ENCODE data around the gene ZKSCAN4. TPM values are rescaled to one million over a fixed set of nuclear protein-coding genes. Genes with fewer than 3 reads are reported as not detected.

The ZKSCAN4 gene
- polyA plus RNA-seq, 6 donors from 2014 or later, result 4.5 to 8.7 (median 5.1) TPM; not detected in 1

DNA sequence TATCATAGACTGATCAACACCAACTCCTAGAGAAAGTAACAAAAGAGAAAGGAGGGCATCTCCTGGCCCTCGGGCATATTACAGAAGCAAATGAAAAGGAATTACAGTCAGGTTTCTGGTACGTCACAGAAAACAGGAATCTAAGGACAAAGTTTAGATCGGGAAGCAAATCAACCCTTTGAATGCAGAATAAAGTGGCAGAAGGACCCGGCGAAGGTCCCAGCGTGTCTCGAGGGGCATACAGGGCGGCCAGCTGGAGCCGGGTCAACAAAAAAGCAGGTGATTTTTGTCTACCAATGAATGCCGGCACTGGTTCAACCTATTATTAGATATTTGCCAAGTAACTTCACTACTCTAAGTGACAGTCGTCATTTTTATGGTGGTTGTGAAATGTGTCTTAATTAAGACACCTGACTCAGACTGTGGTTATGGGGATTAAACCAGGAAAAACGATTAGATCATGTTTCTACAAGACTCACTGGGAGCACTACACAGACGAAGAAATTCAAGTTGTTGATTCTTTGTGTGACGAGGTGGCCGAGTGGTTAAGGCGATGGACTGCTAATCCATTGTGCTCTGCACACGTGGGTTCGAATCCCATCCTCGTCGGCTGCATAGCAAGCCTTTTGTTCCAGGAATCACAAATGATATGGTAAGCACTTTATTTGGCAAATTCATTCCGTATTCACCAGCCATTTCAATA, 39.4 kb downstream of the ZKSCAN4 start:
- Mint-ChIP-seq H3K27ac (peak overlapping the region in 2 of 6 donors; percentile 12 to 59), H3K27me3 (peaks cover 75 to 91% (median 84%) of the 10 kb centered on the region in 3 donors), H3K4me3 (peak overlapping the region; percentile 24 to 76 (median 55)), H3K9me3 (peaks cover 0 to 33% (median 14%) of the 10 kb centered on the region in 7 donors), H3K36me3 (peaks cover 6 to 18% of the 10 kb centered on the region in 2 donors), H3K4me1 (peaks cover 21 to 22% (median 21%) of the 10 kb centered on the region in 3 donors)
- ATAC-seq (ENCODE audit: low read depth in 2 of 2) (peak in 1 of 2 donors; percentile 20), DNase-seq (no peak)

- Mint-ChIP-seq H3K9me3 (peaks cover 0 to 40% (median 20%) of the 10 kb centered on the region in 7 donors), H3K4me1 (peaks cover 24 to 28% (median 26%) of the 10 kb centered on the region in 3 donors), H3K36me3 (peaks cover 13 to 23% of the 10 kb centered on the region in 2 donors), H3K4me3 (peak overlapping the region; percentile 24 to 76 (median 55)), H3K27me3 (peaks cover 79 to 93% (median 87%) of the 10 kb centered on the region in 3 donors), H3K27ac (peak overlapping the region in 3 of 6 donors; percentile 12 to 59 (median 56))
- DNase-seq (no peak), ATAC-seq (ENCODE audit: low read depth in 2 of 2) (peak; percentile 27 to 28)
These were observed 40.1 kb downstream of the ZKSCAN4 start for GRCh38 chr6:28211840-28212509.

GRCh38 chr6:28209753-28210535, 42.1 kb downstream of the ZKSCAN4 start:
- no peak overlapping the region for H3K4me3 Mint-ChIP-seq
- peaks cover 24 to 29% (median 26%) of the 10 kb centered on the region in 3 donors for H3K4me1 Mint-ChIP-seq
- peaks cover 76 to 93% (median 85%) of the 10 kb centered on the region in 3 donors for H3K27me3 Mint-ChIP-seq
- no peak overlapping the region for H3K27ac Mint-ChIP-seq
- ATAC-seq (ENCODE audit: low read depth in 2 of 2) (no peak), DNase-seq (no peak)
- peaks cover under 1 to 61% (median 26%) of the 10 kb centered on the region in 7 donors for H3K9me3 Mint-ChIP-seq
- peaks cover 13 to 20% of the 10 kb centered on the region in 2 donors for H3K36me3 Mint-ChIP-seq

GRCh38 chr6:28208111-28208659, 43.9 kb downstream of the ZKSCAN4 start:
- no peak for ATAC-seq (ENCODE audit: low read depth in 2 of 2)
- Mint-ChIP-seq H3K4me1 (peaks cover 24 to 29% (median 26%) of the 10 kb centered on the region in 3 donors), H3K27ac (peak overlapping the region in 2 of 6 donors; percentile 41 to 90), H3K27me3 (peaks cover 68 to 81% (median 80%) of the 10 kb centered on the region in 3 donors), H3K9me3 (peaks cover 3 to 77% (median 38%) of the 10 kb centered on the region in 7 donors), H3K36me3 (peaks cover 17 to 23% of the 10 kb centered on the region in 2 donors), H3K4me3 (peak overlapping the region; percentile 19 to 83 (median 73))
- DNase-seq, result no peak

GRCh38 chr6:28207510-28208110, 44.5 kb downstream of the ZKSCAN4 start:
- H3K4me3 Mint-ChIP-seq, result peak overlapping the region; percentile 19 to 83 (median 76)
- H3K4me1 Mint-ChIP-seq, result peaks cover 23 to 26% (median 23%) of the 10 kb centered on the region in 3 donors
- peaks cover 3 to 81% (median 39%) of the 10 kb centered on the region in 7 donors for H3K9me3 Mint-ChIP-seq
- ATAC-seq (ENCODE audit: low read depth in 2 of 2), result peak; percentile 41 to 50
- H3K27ac Mint-ChIP-seq, result peak overlapping the region in 3 of 6 donors; percentile 41 to 90 (median 53)
- H3K27me3 Mint-ChIP-seq, result peaks cover 62 to 75% (median 75%) of the 10 kb centered on the region in 3 donors
- peaks cover 17 to 22% of the 10 kb centered on the region in 2 donors for H3K36me3 Mint-ChIP-seq
- no peak for DNase-seq

DNA sequence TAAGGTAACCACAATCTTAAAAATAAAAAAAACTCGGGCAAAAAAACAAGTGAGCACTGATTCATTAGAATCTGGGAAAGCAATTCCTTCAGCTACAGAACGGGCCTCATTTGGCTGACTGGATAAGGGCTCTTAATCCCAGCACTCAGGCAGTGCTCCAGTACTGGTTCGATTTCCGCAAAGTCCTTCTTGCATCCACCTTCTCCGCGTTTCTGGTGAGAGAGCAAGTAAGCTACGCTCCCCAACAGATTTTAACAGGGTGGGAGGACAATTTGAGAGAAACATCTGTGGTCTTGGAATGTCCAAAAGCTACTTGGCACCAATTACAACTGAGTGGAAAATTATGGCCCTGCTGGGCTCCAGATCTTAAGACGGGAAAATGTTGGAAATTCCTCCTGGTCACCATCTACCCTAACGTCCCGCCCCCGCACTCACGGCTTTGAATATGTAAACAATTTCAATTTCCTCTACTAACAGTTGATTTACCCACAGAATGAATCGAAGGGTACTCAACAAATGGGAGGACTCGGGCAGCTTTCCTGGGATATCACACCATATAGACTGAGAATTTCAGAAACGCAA, 45.0 kb downstream of the ZKSCAN4 start:
- DNase-seq, result no peak
- peaks cover 16 to 17% of the 10 kb centered on the region in 2 donors for H3K36me3 Mint-ChIP-seq
- peaks cover 3 to 84% (median 37%) of the 10 kb centered on the region in 7 donors for H3K9me3 Mint-ChIP-seq
- peak overlapping the region in 1 of 6 donors; percentile 53 for H3K27ac Mint-ChIP-seq
- ATAC-seq (ENCODE audit: low read depth in 2 of 2), result no peak
- H3K4me1 Mint-ChIP-seq, result peaks cover 17 to 22% (median 18%) of the 10 kb centered on the region in 3 donors
- peaks cover 59 to 69% (median 69%) of the 10 kb centered on the region in 3 donors for H3K27me3 Mint-ChIP-seq
- peak overlapping the region in 7 of 8 donors; percentile 65 to 83 (median 77) for H3K4me3 Mint-ChIP-seq

- H3K36me3 Mint-ChIP-seq, result peaks cover 12 to 17% of the 10 kb centered on the region in 2 donors
- peaks cover 57 to 64% (median 64%) of the 10 kb centered on the region in 3 donors for H3K27me3 Mint-ChIP-seq
- ATAC-seq (ENCODE audit: low read depth in 2 of 2) (no peak), DNase-seq (no peak)
- peak overlapping the region in 1 of 8 donors; percentile 6 for H3K4me3 Mint-ChIP-seq
- H3K27ac Mint-ChIP-seq, result no peak overlapping the region
- peaks cover 13 to 18% (median 14%) of the 10 kb centered on the region in 3 donors for H3K4me1 Mint-ChIP-seq
- H3K9me3 Mint-ChIP-seq, result peaks cover 3 to 85% (median 32%) of the 10 kb centered on the region in 7 donors
These were observed 45.5 kb downstream of the ZKSCAN4 start for GRCh38 chr6:28206527-28206926.

DNA sequence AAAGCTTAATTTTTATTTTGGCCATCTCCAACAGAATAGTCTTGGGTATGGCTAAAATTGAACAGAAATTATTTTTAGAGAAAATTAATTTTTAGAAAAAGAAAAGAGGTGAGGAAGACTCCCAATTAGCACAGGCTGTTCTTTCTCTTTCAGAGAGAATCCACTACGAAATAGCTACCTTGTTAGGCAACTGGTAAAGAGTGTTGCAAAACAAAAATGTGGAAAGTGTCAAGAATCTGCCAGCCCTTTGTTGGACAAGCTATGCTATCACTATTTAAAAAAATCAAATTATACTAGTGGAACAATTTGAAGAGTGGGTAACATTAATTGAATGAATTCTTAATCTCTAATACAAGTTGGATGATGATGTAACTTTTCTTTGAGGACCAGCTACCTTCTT, 46.2 kb downstream of the ZKSCAN4 start:
- Mint-ChIP-seq H3K4me1 (peaks cover 13 to 18% (median 14%) of the 10 kb centered on the region in 3 donors), H3K27ac (no peak overlapping the region), H3K36me3 (peaks cover 12 to 17% of the 10 kb centered on the region in 2 donors), H3K27me3 (peaks cover 59 to 63% (median 60%) of the 10 kb centered on the region in 3 donors), H3K9me3 (peaks cover 3 to 88% (median 32%) of the 10 kb centered on the region in 7 donors), H3K4me3 (no peak overlapping the region)
- DNase-seq, result no peak
- no peak for ATAC-seq (ENCODE audit: low read depth in 2 of 2)

DNA sequence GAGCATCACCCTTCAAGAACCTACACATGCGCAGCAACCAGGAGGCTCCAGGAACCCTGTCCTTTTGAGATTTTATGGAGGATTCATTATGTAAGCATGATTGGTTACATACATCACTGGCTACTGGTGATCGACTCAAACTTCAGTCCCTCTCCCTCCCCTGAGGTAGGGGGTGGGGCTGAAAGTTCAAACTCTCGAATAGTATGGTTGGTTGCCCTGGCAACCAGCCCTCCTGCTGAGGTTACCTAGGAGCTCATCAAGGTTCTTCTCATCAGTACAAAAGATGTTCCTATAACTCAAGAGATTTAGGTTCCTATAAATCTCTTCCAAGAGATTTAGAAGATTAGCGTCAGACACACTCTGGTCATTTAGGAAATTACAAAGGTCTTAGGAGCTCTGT, 48.9 kb downstream of the ZKSCAN4 start:
- no peak for ATAC-seq (ENCODE audit: low read depth in 2 of 2)
- Mint-ChIP-seq H3K27me3 (peaks cover 60 to 67% (median 64%) of the 10 kb centered on the region in 3 donors), H3K36me3 (peaks cover 18 to 24% of the 10 kb centered on the region in 2 donors), H3K9me3 (peaks cover 11 to 91% (median 36%) of the 10 kb centered on the region in 7 donors), H3K27ac (peak overlapping the region in 1 of 6 donors; percentile 66), H3K4me3 (no peak overlapping the region), H3K4me1 (peaks cover 10 to 15% (median 10%) of the 10 kb centered on the region in 3 donors)
- no peak for DNase-seq

GRCh38 chr6:28200020-28200419, 52.0 kb downstream of the ZKSCAN4 start:
- Mint-ChIP-seq H3K4me3 (no peak overlapping the region), H3K9me3 (peaks cover 22 to 89% (median 42%) of the 10 kb centered on the region in 7 donors), H3K27me3 (peaks cover 58 to 62% (median 61%) of the 10 kb centered on the region in 3 donors), H3K4me1 (peaks cover 0 to 2% (median 0%) of the 10 kb centered on the region in 3 donors), H3K27ac (no peak overlapping the region), H3K36me3 (peaks cover 29 to 42% of the 10 kb centered on the region in 2 donors)
- ATAC-seq (ENCODE audit: low read depth in 2 of 2) (no peak), DNase-seq (no peak)
